Lung (tissue), 12 donors: ENCODE measurements around the gene PIGU. TPM values are rescaled to one million over a fixed set of nuclear protein-coding genes. Genes with fewer than 3 reads are reported as not detected.

Experiments used
- ATAC-seq: fragments of 200-7000 bp; cut with Tn5 transposase; one replicate; pipeline ENCODE4 v1.9.1; 2020; ENCODE audit warnings: moderate number of reproducible peaks; ENCODE audit not compliant: insufficient read depth, low FRiP score
- DNase-seq, 3 donors: peaks; one replicate each; pipeline ENCODE4 v3.0.0-alpha.2; 2013 to 2017
- H3K27ac ChIP-seq, 2 donors: one replicate each; pipeline ENCODE4 v1.5.1; 2013; ENCODE audit warnings: mild to moderate bottlenecking in 2 of 2, moderate library complexity in 2 of 2, control low read depth in 1 of 2, inconsistent platforms in 1 of 2, low read depth in 1 of 2, low read length in 1 of 2
- H3K27me3 ChIP-seq, 3 donors: one replicate each; pipeline ENCODE4 v1.5.1; 2013; ENCODE audit warnings: low read length in 2 of 3; ENCODE audit not compliant: control insufficient read depth in 3 of 3, insufficient read depth in 3 of 3
- H3K36me3 ChIP-seq, 4 donors: one replicate each; pipeline ENCODE4 v1.5.1; 2013; ENCODE audit warnings: low read length in 4 of 4, mild to moderate bottlenecking in 1 of 4, moderate library complexity in 1 of 4; ENCODE audit not compliant: control insufficient read depth in 4 of 4, insufficient read depth in 4 of 4
- H3K4me1 ChIP-seq, 5 donors: one replicate each; pipeline ENCODE4 v1.5.1; 2013; ENCODE audit warnings: low read length in 5 of 5, mild to moderate bottlenecking in 2 of 5, moderate library complexity in 1 of 5; ENCODE audit not compliant: control insufficient read depth in 5 of 5, insufficient read depth in 5 of 5
- H3K4me3 ChIP-seq: one replicate; pipeline ENCODE4 v1.5.1; 2013; ENCODE audit warnings: mild to moderate bottlenecking, control low read depth, moderate library complexity
- H3K9ac ChIP-seq, 2 donors: one replicate each; pipeline ENCODE4 v1.5.1; 2013; ENCODE audit warnings: low read length in 2 of 2, control low read depth in 1 of 2; ENCODE audit not compliant: insufficient read depth in 1 of 2
- H3K9me3 ChIP-seq, 4 donors: one replicate each; pipeline ENCODE4 v1.5.1; 2013; ENCODE audit warnings: low read length in 3 of 4, mild to moderate bottlenecking in 1 of 4, moderate library complexity in 1 of 4; ENCODE audit not compliant: control insufficient read depth in 4 of 4, insufficient read depth in 3 of 4
- CTCF ChIP-seq: IDR thresholded peaks from 2 replicates; pipeline ENCODE4 v1.5.1; 2012; ENCODE audit warnings: mild to moderate bottlenecking; ENCODE audit errors: control extremely low read depth, extremely low read depth
- WGBS, 2 donors: extraction: QIAGEN DNeasy Blood & Tissue Kit; methylation state at CpG; one replicate each; pipeline ENCODE4 v1.1.7; 2013; 5-methylcytosine and 5-hydroxymethylcytosine counted together
- polyA plus RNA-seq, 2 donors: library from polyadenylated mRNA; stranded (reverse); fragments of 200-250 nt; gene quantifications; one replicate each; pipeline ENCODE4 v1.2.1, GENCODE V29; 2013
- total RNA-seq, 2 donors: library from RNA; depleted of rRNA in 1 of 2; stranded (reverse); fragments of >200 nt in 1 of 2; gene quantifications; one replicate each; pipeline ENCODE4 v1.2.1, GENCODE V29; 2014 to 2021
- donor health status: control.
- donor health status: control.
- donor health status: Bipolar disorder and iron deficiency.
- donor health status: healthy.
- donor health status: DM: yes; HTN: yes; CAD: no.

PIGU gene
- total and polyA plus RNA-seq, 4 donors = 15.7 to 21.2 (median 20.1) TPM

- H3K27me3 ChIP-seq = no peaks in the 10 kb centered on the region
- no peak overlapping the region for H3K9ac ChIP-seq
- no peak overlapping the region for H3K4me3 ChIP-seq
- peaks cover 0 to 8% (median 5%) of the 10 kb centered on the region in 4 donors for H3K36me3 ChIP-seq
- no peaks in the 10 kb centered on the region for H3K4me1 ChIP-seq
- DNase-seq (no peak), ATAC-seq (no peak)
- H3K9me3 ChIP-seq = no peaks in the 10 kb centered on the region
- no peak for TF ChIP-seq CTCF
- H3K27ac ChIP-seq = no peak overlapping the region
- 94 to 96% methylated on average over 2 of the region's 2 CpGs for WGBS, 2 donors
Observed at GRCh38 chr20:34651200-34651599, 25.7 kb downstream of the PIGU start.

GRCh38 chr20:34647737-34648136 is 29.2 kb downstream of the PIGU start:
- no peak overlapping the region for H3K9ac ChIP-seq
- H3K27me3 ChIP-seq = no peaks in the 10 kb centered on the region
- no peak overlapping the region for H3K4me3 ChIP-seq
- H3K4me1 ChIP-seq = no peaks in the 10 kb centered on the region
- no peak for DNase-seq
- WGBS, 2 donors = 98% methylated on average over 1 of the region's 1 CpG
- peaks cover 0 to 4% (median 1%) of the 10 kb centered on the region in 4 donors for H3K36me3 ChIP-seq
- TF ChIP-seq CTCF = no peak
- ATAC-seq = no peak
- H3K9me3 ChIP-seq = no peaks in the 10 kb centered on the region
- no peak overlapping the region for H3K27ac ChIP-seq

- ATAC-seq (no peak), DNase-seq (no peak)
- Histone ChIP-seq H3K4me3 (no peak overlapping the region), H3K9ac (no peak overlapping the region), H3K9me3 (no peaks in the 10 kb centered on the region), H3K4me1 (no peaks in the 10 kb centered on the region), H3K36me3 (peaks cover 0 to 2% (median 2%) of the 10 kb centered on the region in 4 donors), H3K27me3 (no peaks in the 10 kb centered on the region), H3K27ac (no peak overlapping the region)
- no peak for TF ChIP-seq CTCF
- WGBS, 2 donors = 90 to 92% methylated on average over 1 of the region's 1 CpG
Observed at GRCh38 chr20:34644951-34645350, 31.9 kb downstream of the PIGU start.

GRCh38 chr20:34644345-34644744 is 32.5 kb downstream of the PIGU start:
- no peak overlapping the region for H3K4me3 ChIP-seq
- no peaks in the 10 kb centered on the region for H3K9me3 ChIP-seq
- H3K9ac ChIP-seq = no peak overlapping the region
- H3K27me3 ChIP-seq = no peaks in the 10 kb centered on the region
- peaks cover 0 to 3% (median 2%) of the 10 kb centered on the region in 4 donors for H3K36me3 ChIP-seq
- WGBS, 2 donors = 93 to 95% methylated on average over 1 of the region's 1 CpG
- ATAC-seq (no peak), DNase-seq (no peak)
- H3K4me1 ChIP-seq = no peaks in the 10 kb centered on the region
- no peak overlapping the region for H3K27ac ChIP-seq
- TF ChIP-seq CTCF = no peak
